ENCODE data around the gene RBMS3. TPM values are rescaled to one million over a fixed set of nuclear protein-coding genes. Genes with fewer than 3 reads are reported as not detected.

RBMS3 gene
- total and polyA plus RNA-seq, 2 of the 8 experiments (the other 6 are each of a cell fraction or from before 2014, with no cell fraction given) = 3.7 to 6.9 TPM

- TF ChIP-seq, protein P1, sequence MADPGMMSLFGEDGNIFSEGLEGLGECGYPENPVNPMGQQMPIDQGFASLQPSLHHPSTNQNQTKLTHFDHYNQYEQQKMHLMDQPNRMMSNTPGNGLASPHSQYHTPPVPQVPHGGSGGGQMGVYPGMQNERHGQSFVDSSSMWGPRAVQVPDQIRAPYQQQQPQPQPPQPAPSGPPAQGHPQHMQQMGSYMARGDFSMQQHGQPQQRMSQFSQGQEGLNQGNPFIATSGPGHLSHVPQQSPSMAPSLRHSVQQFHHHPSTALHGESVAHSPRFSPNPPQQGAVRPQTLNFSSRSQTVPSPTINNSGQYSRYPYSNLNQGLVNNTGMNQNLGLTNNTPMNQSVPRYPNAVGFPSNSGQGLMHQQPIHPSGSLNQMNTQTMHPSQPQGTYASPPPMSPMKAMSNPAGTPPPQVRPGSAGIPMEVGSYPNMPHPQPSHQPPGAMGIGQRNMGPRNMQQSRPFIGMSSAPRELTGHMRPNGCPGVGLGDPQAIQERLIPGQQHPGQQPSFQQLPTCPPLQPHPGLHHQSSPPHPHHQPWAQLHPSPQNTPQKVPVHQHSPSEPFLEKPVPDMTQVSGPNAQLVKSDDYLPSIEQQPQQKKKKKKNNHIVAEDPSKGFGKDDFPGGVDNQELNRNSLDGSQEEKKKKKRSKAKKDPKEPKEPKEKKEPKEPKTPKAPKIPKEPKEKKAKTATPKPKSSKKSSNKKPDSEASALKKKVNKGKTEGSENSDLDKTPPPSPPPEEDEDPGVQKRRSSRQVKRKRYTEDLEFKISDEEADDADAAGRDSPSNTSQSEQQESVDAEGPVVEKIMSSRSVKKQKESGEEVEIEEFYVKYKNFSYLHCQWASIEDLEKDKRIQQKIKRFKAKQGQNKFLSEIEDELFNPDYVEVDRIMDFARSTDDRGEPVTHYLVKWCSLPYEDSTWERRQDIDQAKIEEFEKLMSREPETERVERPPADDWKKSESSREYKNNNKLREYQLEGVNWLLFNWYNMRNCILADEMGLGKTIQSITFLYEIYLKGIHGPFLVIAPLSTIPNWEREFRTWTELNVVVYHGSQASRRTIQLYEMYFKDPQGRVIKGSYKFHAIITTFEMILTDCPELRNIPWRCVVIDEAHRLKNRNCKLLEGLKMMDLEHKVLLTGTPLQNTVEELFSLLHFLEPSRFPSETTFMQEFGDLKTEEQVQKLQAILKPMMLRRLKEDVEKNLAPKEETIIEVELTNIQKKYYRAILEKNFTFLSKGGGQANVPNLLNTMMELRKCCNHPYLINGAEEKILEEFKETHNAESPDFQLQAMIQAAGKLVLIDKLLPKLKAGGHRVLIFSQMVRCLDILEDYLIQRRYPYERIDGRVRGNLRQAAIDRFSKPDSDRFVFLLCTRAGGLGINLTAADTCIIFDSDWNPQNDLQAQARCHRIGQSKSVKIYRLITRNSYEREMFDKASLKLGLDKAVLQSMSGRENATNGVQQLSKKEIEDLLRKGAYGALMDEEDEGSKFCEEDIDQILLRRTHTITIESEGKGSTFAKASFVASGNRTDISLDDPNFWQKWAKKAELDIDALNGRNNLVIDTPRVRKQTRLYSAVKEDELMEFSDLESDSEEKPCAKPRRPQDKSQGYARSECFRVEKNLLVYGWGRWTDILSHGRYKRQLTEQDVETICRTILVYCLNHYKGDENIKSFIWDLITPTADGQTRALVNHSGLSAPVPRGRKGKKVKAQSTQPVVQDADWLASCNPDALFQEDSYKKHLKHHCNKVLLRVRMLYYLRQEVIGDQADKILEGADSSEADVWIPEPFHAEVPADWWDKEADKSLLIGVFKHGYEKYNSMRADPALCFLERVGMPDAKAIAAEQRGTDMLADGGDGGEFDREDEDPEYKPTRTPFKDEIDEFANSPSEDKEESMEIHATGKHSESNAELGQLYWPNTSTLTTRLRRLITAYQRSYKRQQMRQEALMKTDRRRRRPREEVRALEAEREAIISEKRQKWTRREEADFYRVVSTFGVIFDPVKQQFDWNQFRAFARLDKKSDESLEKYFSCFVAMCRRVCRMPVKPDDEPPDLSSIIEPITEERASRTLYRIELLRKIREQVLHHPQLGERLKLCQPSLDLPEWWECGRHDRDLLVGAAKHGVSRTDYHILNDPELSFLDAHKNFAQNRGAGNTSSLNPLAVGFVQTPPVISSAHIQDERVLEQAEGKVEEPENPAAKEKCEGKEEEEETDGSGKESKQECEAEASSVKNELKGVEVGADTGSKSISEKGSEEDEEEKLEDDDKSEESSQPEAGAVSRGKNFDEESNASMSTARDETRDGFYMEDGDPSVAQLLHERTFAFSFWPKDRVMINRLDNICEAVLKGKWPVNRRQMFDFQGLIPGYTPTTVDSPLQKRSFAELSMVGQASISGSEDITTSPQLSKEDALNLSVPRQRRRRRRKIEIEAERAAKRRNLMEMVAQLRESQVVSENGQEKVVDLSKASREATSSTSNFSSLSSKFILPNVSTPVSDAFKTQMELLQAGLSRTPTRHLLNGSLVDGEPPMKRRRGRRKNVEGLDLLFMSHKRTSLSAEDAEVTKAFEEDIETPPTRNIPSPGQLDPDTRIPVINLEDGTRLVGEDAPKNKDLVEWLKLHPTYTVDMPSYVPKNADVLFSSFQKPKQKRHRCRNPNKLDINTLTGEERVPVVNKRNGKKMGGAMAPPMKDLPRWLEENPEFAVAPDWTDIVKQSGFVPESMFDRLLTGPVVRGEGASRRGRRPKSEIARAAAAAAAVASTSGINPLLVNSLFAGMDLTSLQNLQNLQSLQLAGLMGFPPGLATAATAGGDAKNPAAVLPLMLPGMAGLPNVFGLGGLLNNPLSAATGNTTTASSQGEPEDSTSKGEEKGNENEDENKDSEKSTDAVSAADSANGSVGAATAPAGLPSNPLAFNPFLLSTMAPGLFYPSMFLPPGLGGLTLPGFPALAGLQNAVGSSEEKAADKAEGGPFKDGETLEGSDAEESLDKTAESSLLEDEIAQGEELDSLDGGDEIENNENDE (IDR thresholded peaks at IDR 0.05; ENCODE audit: insufficient replicate concordance, low read length) = no peak
- TF ChIP-seq CHD2 (IDR thresholded peaks at IDR 0.05; ENCODE audit: low read length) = no peak
- TF ChIP-seq EP300 (IDR thresholded peaks at IDR 0.05; ENCODE audit: borderline replicate concordance in 1 of 2, low read depth in 2 of 2, low read length in 2 of 2) = no peak
- no peak for TF ChIP-seq SIX5 (IDR thresholded peaks at IDR 0.05; ENCODE audit: low read depth, low read length)
- no peak for TF ChIP-seq FOSL1 (IDR thresholded peaks at IDR 0.05; ENCODE audit: insufficient read depth, low read depth, low read length)
- no peak for TF ChIP-seq MAX (IDR thresholded peaks at IDR 0.05)
- TF ChIP-seq ATF2 (IDR thresholded peaks at IDR 0.05; ENCODE audit: low read length) = no peak
- no peak for TF ChIP-seq GABPA (IDR thresholded peaks at IDR 0.05; ENCODE audit: borderline replicate concordance, insufficient read depth, low read length)
- TF ChIP-seq SIN3A (conservative IDR thresholded peaks at IDR 0.05 in 1 of 2, IDR thresholded peaks at IDR 0.05 in 1 of 2; ENCODE audit: low read depth in 1 of 2, low read length in 2 of 2) = no peak
These were observed 440.9 kb downstream of the RBMS3 start (continued) for GRCh38 chr3:29721789-29722188.
